Measurements from ENCODE around the gene KSR2.

DNA sequence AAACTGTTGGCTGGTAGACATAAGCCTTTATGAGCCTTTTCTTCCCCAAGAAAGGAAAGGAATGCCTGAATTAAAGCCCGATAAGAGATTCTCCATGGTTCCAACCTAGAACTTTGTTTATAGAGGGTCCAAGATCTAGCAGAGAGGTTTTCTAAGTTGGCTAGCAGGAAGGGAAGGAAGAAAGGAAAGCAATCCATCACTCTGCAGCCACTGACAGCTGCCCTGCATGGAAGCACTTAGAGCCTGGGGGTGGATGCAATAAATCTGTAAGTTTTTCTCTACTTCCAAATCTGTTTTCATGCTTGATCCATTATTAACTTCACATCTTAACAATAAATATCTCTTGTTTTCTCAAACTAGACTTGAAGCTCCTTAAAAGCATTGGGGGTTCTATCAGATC, 224.4 kb downstream of the KSR2 start:
- TF ChIP-seq, protein P1, sequence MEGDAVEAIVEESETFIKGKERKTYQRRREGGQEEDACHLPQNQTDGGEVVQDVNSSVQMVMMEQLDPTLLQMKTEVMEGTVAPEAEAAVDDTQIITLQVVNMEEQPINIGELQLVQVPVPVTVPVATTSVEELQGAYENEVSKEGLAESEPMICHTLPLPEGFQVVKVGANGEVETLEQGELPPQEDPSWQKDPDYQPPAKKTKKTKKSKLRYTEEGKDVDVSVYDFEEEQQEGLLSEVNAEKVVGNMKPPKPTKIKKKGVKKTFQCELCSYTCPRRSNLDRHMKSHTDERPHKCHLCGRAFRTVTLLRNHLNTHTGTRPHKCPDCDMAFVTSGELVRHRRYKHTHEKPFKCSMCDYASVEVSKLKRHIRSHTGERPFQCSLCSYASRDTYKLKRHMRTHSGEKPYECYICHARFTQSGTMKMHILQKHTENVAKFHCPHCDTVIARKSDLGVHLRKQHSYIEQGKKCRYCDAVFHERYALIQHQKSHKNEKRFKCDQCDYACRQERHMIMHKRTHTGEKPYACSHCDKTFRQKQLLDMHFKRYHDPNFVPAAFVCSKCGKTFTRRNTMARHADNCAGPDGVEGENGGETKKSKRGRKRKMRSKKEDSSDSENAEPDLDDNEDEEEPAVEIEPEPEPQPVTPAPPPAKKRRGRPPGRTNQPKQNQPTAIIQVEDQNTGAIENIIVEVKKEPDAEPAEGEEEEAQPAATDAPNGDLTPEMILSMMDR (IDR thresholded peaks at IDR 0.05 in 4 of 5, conservative IDR thresholded peaks at IDR 0.05 in 1 of 5) = no peak
- TF ChIP-seq POLR2A (IDR thresholded peaks at IDR 0.05) = no peak

Data from gastrocnemius medialis (tissue), 4 donors.